HepG2 (cell line): ENCODE measurements around the gene DIPK1C. TPM values are rescaled to one million over a fixed set of nuclear protein-coding genes. Genes with fewer than 3 reads are reported as not detected.

Source experiments
- ATAC-seq: fragments of 200-7000 bp; cut with Tn5 transposase; 3 replicates; pipeline ENCODE4 v1.9.1; 2020; ENCODE audit warnings: mild to moderate bottlenecking, moderate library complexity
- BruUV-seq: library from RNA; stranded (reverse); fragments of 400-500 nt; replicated peaks from 2 replicates; lab custom pipeline; 2021; lab: Mats Ljungman, UMichigan
- CTCF ChIA-PET: fragments of 300-600 bp; formaldehyde crosslinking; extraction: SDS; loops from one replicate; lab custom pipeline; 2021; ENCODE audit warnings: low total read pairs, inconsistent platforms, low intra/inter-chr PET ratio; lab: Yijun Ruan, JAX
- POLR2A ChIA-PET: fragments of 350-600 bp; sonication (Branson Sonifier 250); formaldehyde crosslinking; loops from one replicate; lab custom pipeline; 2020; ENCODE audit warnings: antibody characterized with exemption, inconsistent platforms; lab: Yijun Ruan, JAX
- DNase-seq: peaks from one replicate; pipeline ENCODE4 v3.0.0-alpha.2; 2015; ENCODE audit warnings: low spot score
- FAIRE-seq: peaks from 3 replicates; lab custom pipeline; 2011; peaks lifted over from hg19 to GRCh38; lab: Jason Lieb, UNC
- H2AFZ ChIP-seq: one replicate; pipeline ENCODE4 v1.6.1; 2011; ENCODE audit warnings: low read length, inconsistent platforms
- H3K27ac ChIP-seq: fragments of 300-600 bp; 3 replicates; pipeline ENCODE4 v1.8.0; 2011; ENCODE audit warnings: mixed run types, mild to moderate bottlenecking, mixed read lengths, low read length, inconsistent platforms; ENCODE audit not compliant: insufficient read depth; ENCODE audit errors: extremely low read length
- H3K27me3 ChIP-seq, 2 experiments: fragments of 200-600 bp in 1 of 2; 2 replicates in 1 of 2; 3 replicates in 1 of 2; pipeline versions ENCODE4 v1.6.0 to v1.8.0; 2011; ENCODE audit warnings: low read length in 2 of 2, mild to moderate bottlenecking in 2 of 2, moderate library complexity in 2 of 2, inconsistent platforms in 1 of 2; ENCODE audit not compliant: insufficient read depth in 2 of 2, control insufficient read depth in 1 of 2
- H3K36me3 ChIP-seq, 2 experiments: fragments of 200-600 bp in 1 of 2; replicated peaks in 1 of 2; 2 replicates in 1 of 2; 3 replicates in 1 of 2; pipeline versions ENCODE4 v1.5.1 to v1.8.0; 2011; ENCODE audit warnings: low read length in 2 of 2, inconsistent platforms in 1 of 2; ENCODE audit not compliant: insufficient read depth in 2 of 2, control insufficient read depth in 1 of 2
- H3K4me1 ChIP-seq: 2 replicates; pipeline ENCODE4 v1.5.1; 2012; ENCODE audit warnings: low read length, inconsistent platforms; ENCODE audit not compliant: insufficient read depth
- H3K4me2 ChIP-seq: 2 replicates; pipeline ENCODE4 v1.6.0; 2011; ENCODE audit warnings: low read depth, low read length, inconsistent platforms
- H3K4me3 ChIP-seq, 3 experiments: fragments of 200-600 bp in 1 of 3; sonication (generic), shearing (Covaris generic) in 1 of 3; replicated peaks in 1 of 3; 2 replicates each; pipeline ENCODE4 v1.5.1; 2011 to 2016; ENCODE audit warnings: low read length in 3 of 3, inconsistent platforms in 2 of 3, low read depth in 2 of 3, mild to moderate bottlenecking in 2 of 3, control low read depth in 1 of 3, mixed read lengths in 1 of 3; ENCODE audit not compliant: insufficient read depth in 1 of 3
- H3K79me2 ChIP-seq: one replicate; pipeline ENCODE4 v1.6.1; 2011; ENCODE audit warnings: low read length, inconsistent platforms; ENCODE audit not compliant: insufficient read depth
- H3K9ac ChIP-seq: 2 replicates; pipeline ENCODE4 v1.6.0; 2011; ENCODE audit warnings: mild to moderate bottlenecking, low read depth, low read length, inconsistent platforms; ENCODE audit not compliant: insufficient read depth
- H3K9me3 ChIP-seq: 2 replicates; pipeline ENCODE4 v1.5.1; 2012; ENCODE audit warnings: mild to moderate bottlenecking, low read length
- H4K20me1 ChIP-seq: 2 replicates; pipeline ENCODE4 v1.6.0; 2011; ENCODE audit warnings: inconsistent platforms, mild to moderate bottlenecking, low read length, moderate library complexity; ENCODE audit not compliant: insufficient read depth
- DNMT1 ChIP-seq: sonication (generic); formaldehyde crosslinking; IDR thresholded peaks from 2 replicates; pipeline ENCODE4 v1.5.1; 2020; ENCODE audit warnings: mild to moderate bottlenecking, missing genetic modification reagents
- FOXK1 ChIP-seq: sonication (generic); formaldehyde crosslinking; IDR thresholded peaks from 2 replicates; pipeline ENCODE4 v1.4.0; 2020; ENCODE audit warnings: low read depth, missing genetic modification reagents, borderline replicate concordance
- GPN1 ChIP-seq: sonication (generic); formaldehyde crosslinking; IDR thresholded peaks from 2 replicates; pipeline ENCODE4 v1.5.1; 2020; ENCODE audit warnings: missing genetic modification reagents, borderline replicate concordance
- HES4 ChIP-seq: sonication (generic); formaldehyde crosslinking; IDR thresholded peaks from 2 replicates; pipeline ENCODE4 v1.9.0; 2021; ENCODE audit warnings: mild to moderate bottlenecking, missing genetic modification reagents, borderline replicate concordance
- HMG20B ChIP-seq: conservative IDR thresholded peaks from 2 replicates; pipeline ENCODE4 v1.6.1; 2016; ENCODE audit warnings: missing genetic modification reagents, missing compliant biosample characterization
- NR2F6 ChIP-seq, 2 experiments: IDR thresholded peaks; 2 replicates each; pipeline ENCODE4 v1.6.1; 2016; ENCODE audit warnings: antibody characterized with exemption in 1 of 2, mild to moderate bottlenecking in 1 of 2
- PLRG1 ChIP-seq: fragments of 450-650 bp; conservative IDR thresholded peaks from 2 replicates; pipeline ENCODE4 v1.6.1; 2016
- TOE1 ChIP-seq: sonication (generic); formaldehyde crosslinking; IDR thresholded peaks from 2 replicates; pipeline ENCODE4 v1.4.0; 2020; ENCODE audit warnings: mild to moderate bottlenecking, missing genetic modification reagents
- ZBTB26 ChIP-seq: IDR thresholded peaks from 2 replicates; pipeline ENCODE4 v1.6.1; 2016; ENCODE audit warnings: missing compliant biosample characterization, missing genetic modification reagents, borderline replicate concordance
- ZKSCAN5 ChIP-seq: sonication (generic); formaldehyde crosslinking; IDR thresholded peaks from 2 replicates; pipeline ENCODE4 v1.5.1; 2020; ENCODE audit warnings: mild to moderate bottlenecking, missing genetic modification reagents
- ZNF276 ChIP-seq: sonication (generic); formaldehyde crosslinking; IDR thresholded peaks from 2 replicates; pipeline ENCODE4 v1.4.0; 2020; ENCODE audit warnings: mild to moderate bottlenecking, low read depth, missing genetic modification reagents
- ZNF318 ChIP-seq: sonication (generic); formaldehyde crosslinking; IDR thresholded peaks from 2 replicates; pipeline ENCODE4 v1.4.0; 2020; ENCODE audit warnings: mild to moderate bottlenecking, missing genetic modification reagents
- ZNF335 ChIP-seq: sonication (generic); formaldehyde crosslinking; IDR thresholded peaks from 2 replicates; pipeline ENCODE4 v1.4.0; 2020; ENCODE audit warnings: missing genetic modification reagents
- ZNF549 ChIP-seq: sonication (generic); formaldehyde crosslinking; IDR thresholded peaks from 2 replicates; pipeline ENCODE4 v1.5.0; 2020; ENCODE audit warnings: missing genetic modification reagents
- WGBS: methylation state at CpG from one replicate; pipeline ENCODE4 v1.1.6; 2017; ENCODE audit warnings: low lambda C conversion rate; 5-methylcytosine and 5-hydroxymethylcytosine counted together
- in situ Hi-C: cut with HindIII; loops from 2 replicates; pipeline ENCODE4 v1.10.0; 2017; ENCODE audit warnings: low pct_unique_long_range_greater_than_20kb; ENCODE audit not compliant: extremely low pct_ligation_motif_present
- intact Hi-C: fragments of 100-400 bp; cut with micrococcal nuclease; formaldehyde crosslinking; loops from one replicate; pipeline ENCODE4 v1.10.0; 2022; ENCODE audit not compliant: unreplicated experiment
- polyA plus RNA-seq, 8 experiments: library from polyadenylated mRNA; depleted of rRNA in 3 of 8; stranded (reverse) in 7 of 8; unstranded in 1 of 8; fragments of >200 nt; fragmentation: Illumina TruSeq in 4 of 8; extraction: Trizol in 4 of 8; gene quantifications; 2 replicates each; pipeline versions ENCODE4 v1.2.1 to v1.2.3, GENCODE V29; 2011 to 2016; ENCODE audit warnings: low read depth in 4 of 8, missing spikeins in 1 of 8, mixed read lengths in 1 of 8; ENCODE audit not compliant: insufficient read depth in 1 of 8
- total RNA-seq, 5 experiments: library from RNA; depleted of rRNA; stranded (reverse); fragments of >200 nt; fragmentation: Illumina TruSeq; extraction: Trizol; gene quantifications; 2 replicates each; pipeline ENCODE4 v1.2.3, GENCODE V29; 2016; ENCODE audit warnings: low read depth in 1 of 5

Gene DIPK1C
- total and polyA plus RNA-seq, 2 of the 13 experiments (the other 11 are each of a cell fraction or from before 2014, with no cell fraction given): 1.8 TPM; not detected in 1

GRCh38 chr18:74445585-74445984 is 11.5 kb downstream of the DIPK1C start (continued):
- no peak for TF ChIP-seq ZBTB26

GRCh38 chr18:74444104-74444503 is 13.0 kb downstream of the DIPK1C start:
- in situ Hi-C loops: no loop called here
- no TSS peak for BruUV-seq
- CTCF ChIA-PET: no interaction called here
- TF ChIP-seq ZNF318 (CRISPR knock-in tag) (no peak), ZKSCAN5 (CRISPR knock-in tag) (no peak), DNMT1 (CRISPR knock-in tag) (no peak), ZNF276 (CRISPR knock-in tag) (no peak), PLRG1 (no peak), NR2F6 (IDR thresholded peaks at IDR 0.05) (no peak), NR2F6 (CRISPR knock-in tag; IDR thresholded peaks at IDR 0.05) (no peak), ZNF335 (CRISPR knock-in tag) (no peak), ZNF549 (no peak), HMG20B (CRISPR knock-in tag) (no peak), TOE1 (CRISPR knock-in tag) (no peak), HES4 (no peak), FOXK1 (no peak), GPN1 (no peak)

More at GRCh38 chr18:74444104-74444503, 13.0 kb downstream of the DIPK1C start:
- DNase-seq (no peak), FAIRE-seq (no peak), ATAC-seq (no peak)
- Histone ChIP-seq H2AFZ (no peak overlapping the region), H3K36me3 (no peaks in the 10 kb centered on the region), H3K27ac (no peak overlapping the region), H3K79me2 (no peaks in the 10 kb centered on the region), H3K4me2 (no peak overlapping the region), H4K20me1 (no peaks in the 10 kb centered on the region), H3K27me3 (peaks cover 5 to 59% of the 10 kb centered on the region in 2 experiments), H3K9ac (no peak overlapping the region), H3K9me3 (no peaks in the 10 kb centered on the region), H3K4me3 (no peak overlapping the region), H3K4me1 (no peaks in the 10 kb centered on the region)
- POLR2A ChIA-PET: no interaction called here
- 8% methylated on average over 3 of the region's 3 CpGs for WGBS
- intact Hi-C loops: no loop called here
